ENCODE results near the gene BLM. TPM values are rescaled to one million over a fixed set of nuclear protein-coding genes. Genes with fewer than 3 reads are reported as not detected.

The BLM gene
- total and polyA plus RNA-seq, 10 of the 15 experiments (the other 5 are each of a cell fraction or from before 2014, with no cell fraction given): 23.0 to 68.4 (median 43.9) TPM

- DNase-seq (ENCODE audit: low read depth, low spot score) (no peak), ATAC-seq (no peak), FAIRE-seq (no peak)
- Histone ChIP-seq H3K4me3 (no peak overlapping the region), H3K9me3 (replicated peaks; ENCODE audit: control insufficient read depth, insufficient read depth, low read length) (no peaks in the 10 kb centered on the region; the same call in 2 of the 3 replicates), H3K27me3 (replicated peaks in 1 of 2; ENCODE audit: control insufficient read depth in 2 of 2, insufficient read depth in 2 of 2, low read length in 1 of 2) (no peaks in the 10 kb centered on the region), H3K4me1 (ENCODE audit: control insufficient read depth, insufficient read depth, low read length) (peaks cover 7% of the 10 kb centered on the region), H3K9ac (ENCODE audit: control insufficient read depth, insufficient read depth, low read length) (no peak overlapping the region), H2AFZ (ENCODE audit: control insufficient read depth, low read depth, low read length) (no peak overlapping the region), H3K36me3 (ENCODE audit: control insufficient read depth in 2 of 2, insufficient read depth in 2 of 2, low read length in 1 of 2) (no peaks in the 10 kb centered on the region), H4K20me1 (ENCODE audit: control insufficient read depth, insufficient read depth) (no peaks in the 10 kb centered on the region), H3K27ac (ENCODE audit: control insufficient read depth, insufficient read depth) (no peak overlapping the region), H3K79me2 (ENCODE audit: control insufficient read depth, insufficient read depth, low read length) (no peaks in the 10 kb centered on the region), H3K4me2 (ENCODE audit: control insufficient read depth, insufficient read depth) (no peak overlapping the region)
- ChIA-PET RAD21 (ENCODE audit: unreplicated experiment) (interaction anchor here (1.3 to 5.7 kb wide), 3 partner anchors 19 to 187 kb away, joined by 3 to 23 read pairs (median 3); partner anchors contain the start of gene BLM), POLR2A (interaction anchor here (0.6 to 0.7 kb wide), 2 partner anchors 39 to 79 kb away, joined by 3 to 6 read pairs; no protein-coding TSS in a partner anchor), CTCF (interaction anchor here (0.6 to 7.2 kb wide), 5 partner anchors 16 to 1222 kb away, joined by 3 to 45 read pairs (median 3); partner anchors contain the start of genes FES and HDDC3), SMC1A (ENCODE audit: uncharacterized antibody, unreplicated experiment) (interaction anchor here (1.7 to 4.0 kb wide), 4 partner anchors 13 to 187 kb away, joined by 5 to 15 read pairs (median 6); no protein-coding TSS in a partner anchor)
- 91% methylated on average over 3 of the region's 3 CpGs for WGBS (ENCODE audit: insufficient coverage, insufficient replicate concordance, low lambda C conversion rate, missing lambda C conversion rate)
- BruUV-seq (replicated peaks): no TSS peak
- TF ChIP-seq STAT1 (conservative IDR thresholded peaks at IDR 0.05) (no peak), NR2C2 (IDR thresholded peaks at IDR 0.05; ENCODE audit: borderline replicate concordance, control insufficient read depth, insufficient read length, low read depth) (no peak), NFYB (IDR thresholded peaks at IDR 0.05; ENCODE audit: insufficient read depth, low read depth, low read length) (0 out of 2 replicates have a peak, but pooled peaks have one; percentile 20)
- in situ Hi-C loops (cut with MboI): no loop called here
- intact Hi-C loops (cut with micrococcal nuclease; ENCODE audit: unreplicated experiment): loop anchor here (10.0 kb wide), 2 partner anchors 174 to 374 kb away; partner anchors contain the start of gene CRTC3
Observed at GRCh38 chr15:90698629-90699028, 18.5 kb upstream of the BLM start.

DNA sequence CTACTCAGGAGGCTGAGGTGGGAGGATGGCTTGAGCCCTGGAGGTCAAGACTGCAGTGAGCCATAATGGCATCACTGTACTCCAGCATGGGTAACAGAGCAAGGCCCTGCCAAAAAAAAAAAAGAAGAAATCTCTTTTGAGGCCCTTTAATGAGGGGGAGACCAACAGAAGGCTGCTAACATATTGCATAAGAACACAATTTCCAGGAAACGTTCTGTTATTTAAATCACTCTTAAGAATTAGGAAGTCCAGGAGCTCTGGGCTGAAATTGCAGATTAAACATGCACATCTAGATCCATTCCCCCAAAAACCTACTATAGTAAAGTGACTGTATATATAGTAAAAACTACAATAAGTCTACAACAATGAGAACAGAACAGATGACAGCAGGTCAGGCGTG, 16.1 kb upstream of the BLM start:
- FAIRE-seq: no peak
- 70% methylated on average over 2 of the region's 2 CpGs for WGBS (ENCODE audit: insufficient coverage, insufficient replicate concordance, low lambda C conversion rate, missing lambda C conversion rate)
- no peak overlapping the region for H3K4me3 ChIP-seq
- CTCF ChIA-PET: interaction anchor here (7.2 kb wide), 1 partner anchor 185 kb away, joined by 45 read pairs; the partner anchor contains the start of gene FES
- no peaks in the 10 kb centered on the region for H3K36me3 ChIP-seq (ENCODE audit: control insufficient read depth in 2 of 2, insufficient read depth in 2 of 2, low read length in 1 of 2)
- H2AFZ ChIP-seq (ENCODE audit: control insufficient read depth, low read depth, low read length): no peak overlapping the region
- POLR2A ChIA-PET: interaction anchor here (0.6 to 1.4 kb wide), 3 partner anchors 159 to 181 kb away, joined by 3 read pairs; no protein-coding TSS in a partner anchor
- H3K9me3 ChIP-seq (replicated peaks; ENCODE audit: control insufficient read depth, insufficient read depth, low read length): no peaks in the 10 kb centered on the region; the same call in 2 of the 3 replicates
- H3K27ac ChIP-seq (ENCODE audit: control insufficient read depth, insufficient read depth): no peak overlapping the region
- no peak for DNase-seq (ENCODE audit: low read depth, low spot score)
- H3K9ac ChIP-seq (ENCODE audit: control insufficient read depth, insufficient read depth, low read length): no peak overlapping the region
- intact Hi-C loops (cut with micrococcal nuclease; ENCODE audit: unreplicated experiment) (no loop called here), in situ Hi-C loops (cut with MboI) (no loop called here)
- no peaks in the 10 kb centered on the region for H3K27me3 ChIP-seq (replicated peaks in 1 of 2; ENCODE audit: control insufficient read depth in 2 of 2, insufficient read depth in 2 of 2, low read length in 1 of 2)
- SMC1A ChIA-PET (ENCODE audit: uncharacterized antibody, unreplicated experiment): interaction anchor here (1.3 to 2.5 kb wide), 5 partner anchors 23 to 232 kb away, joined by 3 to 9 read pairs (median 8); no protein-coding TSS in a partner anchor
- H4K20me1 ChIP-seq (ENCODE audit: control insufficient read depth, insufficient read depth): no peaks in the 10 kb centered on the region
- no peak for ATAC-seq
- peaks cover 7% of the 10 kb centered on the region for H3K4me1 ChIP-seq (ENCODE audit: control insufficient read depth, insufficient read depth, low read length)
- BruUV-seq (replicated peaks): no TSS peak
- RAD21 ChIA-PET (ENCODE audit: unreplicated experiment): interaction anchor here (0.9 to 5.7 kb wide), 4 partner anchors 53 to 231 kb away, joined by 3 to 23 read pairs (median 6); partner anchors contain the start of gene HDDC3
- H3K4me2 ChIP-seq (ENCODE audit: control insufficient read depth, insufficient read depth): no peak overlapping the region
- H3K79me2 ChIP-seq (ENCODE audit: control insufficient read depth, insufficient read depth, low read length): no peaks in the 10 kb centered on the region
- TF ChIP-seq, protein P1, sequence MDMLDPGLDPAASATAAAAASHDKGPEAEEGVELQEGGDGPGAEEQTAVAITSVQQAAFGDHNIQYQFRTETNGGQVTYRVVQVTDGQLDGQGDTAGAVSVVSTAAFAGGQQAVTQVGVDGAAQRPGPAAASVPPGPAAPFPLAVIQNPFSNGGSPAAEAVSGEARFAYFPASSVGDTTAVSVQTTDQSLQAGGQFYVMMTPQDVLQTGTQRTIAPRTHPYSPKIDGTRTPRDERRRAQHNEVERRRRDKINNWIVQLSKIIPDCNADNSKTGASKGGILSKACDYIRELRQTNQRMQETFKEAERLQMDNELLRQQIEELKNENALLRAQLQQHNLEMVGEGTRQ (IDR thresholded peaks at IDR 0.05; ENCODE audit: borderline replicate concordance, low read depth, low read length): no peak
- TF ChIP-seq ZBED1 (IDR thresholded peaks at IDR 0.05; ENCODE audit: borderline replicate concordance) (no peak), SREBF1 (IDR thresholded peaks at IDR 0.05; ENCODE audit: low read length) (no peak), ZNF384 (IDR thresholded peaks at IDR 0.05; ENCODE audit: borderline replicate concordance, low read depth, low read length) (no peak), CBX3 (IDR thresholded peaks at IDR 0.05; ENCODE audit: borderline replicate concordance, low read depth) (no peak), PAX5 (IDR thresholded peaks at IDR 0.05; ENCODE audit: borderline replicate concordance, low read depth, low read length) (no peak), TCF7 (IDR thresholded peaks at IDR 0.05; ENCODE audit: borderline replicate concordance) (no peak), GABPA (IDR thresholded peaks at IDR 0.05; ENCODE audit: low read depth) (no peak)
- TF ChIP-seq, protein P2, sequence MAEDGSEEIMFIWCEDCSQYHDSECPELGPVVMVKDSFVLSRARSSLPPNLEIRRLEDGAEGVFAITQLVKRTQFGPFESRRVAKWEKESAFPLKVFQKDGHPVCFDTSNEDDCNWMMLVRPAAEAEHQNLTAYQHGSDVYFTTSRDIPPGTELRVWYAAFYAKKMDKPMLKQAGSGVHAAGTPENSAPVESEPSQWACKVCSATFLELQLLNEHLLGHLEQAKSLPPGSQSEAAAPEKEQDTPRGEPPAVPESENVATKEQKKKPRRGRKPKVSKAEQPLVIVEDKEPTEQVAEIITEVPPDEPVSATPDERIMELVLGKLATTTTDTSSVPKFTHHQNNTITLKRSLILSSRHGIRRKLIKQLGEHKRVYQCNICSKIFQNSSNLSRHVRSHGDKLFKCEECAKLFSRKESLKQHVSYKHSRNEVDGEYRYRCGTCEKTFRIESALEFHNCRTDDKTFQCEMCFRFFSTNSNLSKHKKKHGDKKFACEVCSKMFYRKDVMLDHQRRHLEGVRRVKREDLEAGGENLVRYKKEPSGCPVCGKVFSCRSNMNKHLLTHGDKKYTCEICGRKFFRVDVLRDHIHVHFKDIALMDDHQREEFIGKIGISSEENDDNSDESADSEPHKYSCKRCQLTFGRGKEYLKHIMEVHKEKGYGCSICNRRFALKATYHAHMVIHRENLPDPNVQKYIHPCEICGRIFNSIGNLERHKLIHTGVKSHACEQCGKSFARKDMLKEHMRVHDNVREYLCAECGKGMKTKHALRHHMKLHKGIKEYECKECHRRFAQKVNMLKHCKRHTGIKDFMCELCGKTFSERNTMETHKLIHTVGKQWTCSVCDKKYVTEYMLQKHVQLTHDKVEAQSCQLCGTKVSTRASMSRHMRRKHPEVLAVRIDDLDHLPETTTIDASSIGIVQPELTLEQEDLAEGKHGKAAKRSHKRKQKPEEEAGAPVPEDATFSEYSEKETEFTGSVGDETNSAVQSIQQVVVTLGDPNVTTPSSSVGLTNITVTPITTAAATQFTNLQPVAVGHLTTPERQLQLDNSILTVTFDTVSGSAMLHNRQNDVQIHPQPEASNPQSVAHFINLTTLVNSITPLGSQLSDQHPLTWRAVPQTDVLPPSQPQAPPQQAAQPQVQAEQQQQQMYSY (CRISPR knock-in tag; IDR thresholded peaks at IDR 0.05): no peak

Data from GM12878 (cell line).